Measurements from ENCODE around the gene RMDN2.

Gene RMDN2, protein sequence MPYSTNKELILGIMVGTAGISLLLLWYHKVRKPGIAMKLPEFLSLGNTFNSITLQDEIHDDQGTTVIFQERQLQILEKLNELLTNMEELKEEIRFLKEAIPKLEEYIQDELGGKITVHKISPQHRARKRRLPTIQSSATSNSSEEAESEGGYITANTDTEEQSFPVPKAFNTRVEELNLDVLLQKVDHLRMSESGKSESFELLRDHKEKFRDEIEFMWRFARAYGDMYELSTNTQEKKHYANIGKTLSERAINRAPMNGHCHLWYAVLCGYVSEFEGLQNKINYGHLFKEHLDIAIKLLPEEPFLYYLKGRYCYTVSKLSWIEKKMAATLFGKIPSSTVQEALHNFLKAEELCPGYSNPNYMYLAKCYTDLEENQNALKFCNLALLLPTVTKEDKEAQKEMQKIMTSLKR

DNA sequence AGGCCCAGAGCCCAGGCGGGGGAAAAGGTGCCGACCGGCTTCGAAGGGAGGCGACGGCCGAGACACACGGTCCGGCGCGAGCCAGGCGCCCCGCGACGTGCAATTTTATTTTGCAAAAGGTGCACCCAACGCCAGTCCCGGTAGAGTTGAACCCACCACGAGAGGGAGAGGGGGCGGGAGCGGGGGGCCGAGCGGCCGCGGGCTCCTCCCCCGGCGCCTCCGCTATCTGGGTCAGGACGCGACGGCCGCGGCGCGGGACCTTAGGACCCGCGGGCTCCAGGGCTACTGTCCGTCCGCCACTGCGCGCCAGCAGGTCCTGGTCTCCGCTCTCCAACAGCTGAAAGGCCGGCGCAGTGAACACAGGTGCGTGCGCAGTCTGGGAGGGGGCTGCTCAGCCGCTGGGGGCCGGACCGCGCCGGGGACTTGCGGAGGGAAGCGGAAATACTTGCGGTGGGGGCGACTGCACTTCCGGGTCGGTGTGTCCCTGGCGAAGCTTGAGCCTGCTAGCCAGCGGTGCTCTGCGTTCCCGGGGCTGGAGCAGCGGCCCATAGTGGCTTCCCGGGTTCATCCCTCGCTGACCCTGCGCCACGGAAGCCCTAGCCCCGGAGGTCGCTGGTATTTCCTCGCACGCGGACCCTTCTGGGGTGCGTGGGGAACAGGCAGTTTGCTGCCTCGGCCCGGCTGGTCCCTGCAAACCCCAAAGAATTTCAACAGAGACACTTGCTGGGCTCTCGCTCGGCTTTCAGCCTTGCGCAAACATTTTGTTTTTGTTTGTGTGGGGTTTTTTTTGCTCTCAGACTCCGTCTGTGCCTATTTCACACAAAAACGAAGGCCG, at the start of gene RMDN2:
Gene RMDN2, plus strand, starts transcription at position 225 of the 835 bp plus-strand sequence. CDS start 3,991 bp downstream, outside the sequence.
- peak; percentile 99 for DNase-seq (ENCODE audit: low read depth, low spot score)

DNA sequence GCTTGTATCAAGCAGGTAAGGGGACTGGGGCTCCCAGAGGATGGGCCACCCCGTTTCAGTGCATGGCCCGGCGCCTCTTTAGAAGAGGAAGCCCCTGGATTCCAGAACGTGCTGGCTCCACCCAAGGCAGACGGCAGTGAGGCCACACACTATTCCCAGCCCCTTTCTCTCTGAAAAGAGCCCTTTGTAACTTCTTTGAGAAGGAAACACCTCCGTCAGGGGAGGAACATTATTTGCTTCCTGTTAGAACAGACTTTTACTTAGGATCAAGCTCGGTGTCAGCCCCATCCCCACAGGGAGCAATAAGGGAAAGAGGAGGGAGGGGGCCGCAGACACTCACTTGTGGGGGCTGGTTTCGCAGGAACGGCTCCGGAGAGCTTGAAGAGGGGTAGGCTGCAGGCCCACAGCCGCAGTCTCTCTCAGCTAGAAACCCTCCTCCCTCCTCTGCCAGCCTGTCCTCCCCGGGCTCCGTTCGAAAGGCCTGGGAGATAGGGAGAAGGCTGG, 49.6 kb upstream of the RMDN2 start:
- DNase-seq (ENCODE audit: low read depth, low spot score) = peak; percentile 37

DNA sequence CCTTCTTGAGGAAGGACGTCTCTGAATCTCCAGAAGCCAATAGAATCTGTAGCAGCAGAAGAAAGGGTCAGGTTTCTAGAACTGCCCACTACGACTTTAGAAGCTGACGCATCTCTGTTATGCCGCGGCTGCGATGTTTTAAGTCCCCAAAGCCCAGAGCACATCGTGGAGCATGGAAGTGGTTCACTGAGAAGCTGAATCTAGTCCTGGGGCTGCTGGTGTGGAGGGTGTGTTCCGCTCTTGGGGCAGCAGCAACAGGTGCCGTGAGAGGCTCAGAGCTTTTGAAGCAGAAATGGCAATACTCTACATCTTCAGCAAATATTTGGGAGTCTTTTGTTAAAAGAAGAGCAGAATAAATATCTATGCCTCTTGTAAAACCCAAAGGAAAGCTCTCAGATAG, 48.9 kb upstream of the RMDN2 start:
- no peak for DNase-seq (ENCODE audit: low read depth, low spot score)

DNA sequence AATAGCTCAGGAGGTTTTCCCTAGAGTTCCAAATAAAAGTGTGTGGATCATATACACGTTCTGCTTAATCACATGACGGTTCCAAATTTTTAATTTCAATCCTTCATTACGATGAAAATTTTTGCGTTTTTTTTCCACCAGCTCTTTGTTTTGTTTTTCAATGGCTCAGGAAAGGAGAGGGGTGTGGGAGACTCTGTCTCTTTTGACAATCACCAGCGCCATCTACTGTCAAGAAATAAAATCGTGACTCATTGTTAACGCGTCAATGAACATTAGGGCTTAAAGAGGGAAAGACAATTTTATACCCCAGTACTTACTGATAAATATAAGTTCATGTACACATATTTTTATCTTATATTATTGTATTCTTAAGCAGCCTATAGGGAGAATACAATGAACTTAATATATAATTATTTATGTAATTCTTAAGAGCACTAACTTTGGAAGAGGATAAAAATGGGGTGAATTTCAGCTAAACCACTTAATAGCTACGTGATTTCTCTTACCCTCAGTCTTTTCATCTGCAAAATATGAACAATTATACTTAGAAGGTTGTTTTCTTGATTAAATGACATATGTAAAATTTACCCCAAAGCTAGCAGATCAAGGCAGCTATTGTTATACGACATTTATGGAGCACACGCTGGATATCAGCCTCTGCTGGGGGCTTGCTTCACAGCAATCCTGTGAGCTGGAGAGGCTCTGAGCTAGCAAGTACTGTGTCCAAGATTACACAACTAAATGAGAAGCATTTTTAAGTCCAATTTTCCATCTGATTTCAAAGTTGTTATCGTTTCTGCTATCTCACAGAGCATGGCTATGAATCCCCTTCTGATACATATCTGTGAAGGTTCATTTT, 47.4 kb upstream of the RMDN2 start:
- peak; percentile 45 for DNase-seq (ENCODE audit: low read depth, low spot score)

DNA sequence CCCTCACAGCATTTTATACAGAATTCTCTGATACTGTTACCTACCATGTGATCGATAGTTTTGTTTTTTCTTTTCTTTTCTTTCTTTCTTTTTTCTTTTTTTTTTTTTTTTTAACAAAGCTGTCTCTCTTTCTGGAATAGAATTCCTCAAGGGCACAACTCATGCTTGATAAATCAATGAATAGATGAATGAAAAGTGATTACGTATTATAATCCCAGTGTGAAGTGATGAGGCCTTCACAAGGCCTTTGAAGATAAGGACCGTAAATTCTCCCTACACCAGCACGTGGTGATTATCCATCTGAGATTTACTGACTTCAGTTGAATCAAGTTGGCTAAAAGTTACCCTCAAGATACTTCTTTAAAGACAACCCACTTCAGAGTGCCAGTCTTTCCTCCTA, 46.6 kb upstream of the RMDN2 start:
- no peak for DNase-seq (ENCODE audit: low read depth, low spot score)

DNA sequence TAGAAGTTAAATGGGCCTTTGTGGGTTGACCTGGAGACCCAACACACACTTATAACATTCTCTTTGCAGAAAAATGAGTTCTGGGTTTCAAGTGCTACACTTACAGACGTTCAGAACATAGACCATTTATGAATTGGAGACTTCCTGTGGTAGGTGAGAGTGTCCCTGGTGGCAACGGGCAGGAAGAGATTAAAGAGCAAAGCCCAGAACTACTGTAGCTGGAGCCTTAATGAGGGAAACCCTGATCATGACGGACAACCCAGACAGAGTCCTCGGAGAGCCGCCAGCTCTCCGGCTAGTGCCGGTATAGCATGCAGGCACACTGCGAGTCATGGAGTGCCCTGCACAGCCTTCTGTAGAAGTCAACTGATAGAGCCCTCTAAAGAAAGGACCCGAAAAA, 44.5 kb upstream of the RMDN2 start:
- no peak for DNase-seq (ENCODE audit: low read depth, low spot score)

DNA sequence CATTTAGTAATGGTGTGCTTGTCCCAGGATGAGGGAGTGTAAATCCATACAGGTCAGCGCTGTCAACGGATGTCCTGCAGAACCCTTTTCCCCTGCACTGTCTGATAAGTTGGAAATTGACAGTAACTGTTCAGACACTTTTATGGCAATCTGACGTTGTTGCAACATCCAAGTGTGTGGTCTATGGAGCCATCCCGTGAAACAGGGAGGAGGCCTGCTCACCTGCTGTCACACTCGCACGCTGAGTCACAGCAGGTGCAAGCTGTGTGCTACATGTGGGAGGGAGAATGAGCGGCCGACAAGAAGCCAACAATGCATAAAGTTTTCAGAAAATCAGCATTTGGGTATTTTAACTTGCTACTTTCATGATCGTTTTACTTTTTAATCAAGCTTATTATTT, 43.7 kb upstream of the RMDN2 start:
- no peak for DNase-seq (ENCODE audit: low read depth, low spot score)

DNA sequence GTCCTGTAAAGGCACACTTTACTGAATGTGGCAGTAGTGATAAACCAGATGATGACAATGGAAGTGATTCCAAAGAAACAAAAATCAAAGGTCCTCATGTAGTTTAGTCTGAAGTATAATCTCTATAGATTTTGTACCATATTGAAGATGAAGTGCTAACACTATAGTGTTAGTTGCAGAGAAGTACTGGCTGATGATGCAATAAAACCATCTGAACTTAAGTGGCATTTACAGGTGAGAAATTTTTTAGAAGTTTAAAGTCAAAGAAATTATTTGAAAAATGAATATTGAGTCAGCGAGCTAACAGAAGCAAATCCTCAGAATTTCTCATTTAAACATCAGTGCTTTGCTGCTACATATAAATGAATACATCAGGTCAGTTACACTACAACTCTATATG, 43.1 kb upstream of the RMDN2 start:
- DNase-seq (ENCODE audit: low read depth, low spot score) = no peak

DNA sequence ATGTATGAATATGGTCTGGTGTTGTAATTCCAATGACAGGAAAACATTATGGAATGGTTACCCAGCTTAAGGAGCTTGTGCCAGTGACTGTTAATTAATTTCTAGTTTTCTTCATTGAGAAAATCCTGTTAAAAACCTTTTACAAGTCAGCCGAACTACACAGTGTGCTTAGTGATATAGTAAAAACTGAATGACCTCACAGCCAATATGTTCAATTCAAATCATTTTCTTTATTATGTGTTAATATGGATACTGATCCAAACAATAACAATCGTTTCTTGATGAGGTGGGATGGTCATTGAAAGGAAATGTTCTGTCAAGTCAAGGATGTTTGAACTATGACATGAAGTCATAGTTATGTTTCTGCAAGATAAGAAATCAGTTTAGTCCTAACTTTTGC, 41.6 kb upstream of the RMDN2 start:
- no peak for DNase-seq (ENCODE audit: low read depth, low spot score)

DNA sequence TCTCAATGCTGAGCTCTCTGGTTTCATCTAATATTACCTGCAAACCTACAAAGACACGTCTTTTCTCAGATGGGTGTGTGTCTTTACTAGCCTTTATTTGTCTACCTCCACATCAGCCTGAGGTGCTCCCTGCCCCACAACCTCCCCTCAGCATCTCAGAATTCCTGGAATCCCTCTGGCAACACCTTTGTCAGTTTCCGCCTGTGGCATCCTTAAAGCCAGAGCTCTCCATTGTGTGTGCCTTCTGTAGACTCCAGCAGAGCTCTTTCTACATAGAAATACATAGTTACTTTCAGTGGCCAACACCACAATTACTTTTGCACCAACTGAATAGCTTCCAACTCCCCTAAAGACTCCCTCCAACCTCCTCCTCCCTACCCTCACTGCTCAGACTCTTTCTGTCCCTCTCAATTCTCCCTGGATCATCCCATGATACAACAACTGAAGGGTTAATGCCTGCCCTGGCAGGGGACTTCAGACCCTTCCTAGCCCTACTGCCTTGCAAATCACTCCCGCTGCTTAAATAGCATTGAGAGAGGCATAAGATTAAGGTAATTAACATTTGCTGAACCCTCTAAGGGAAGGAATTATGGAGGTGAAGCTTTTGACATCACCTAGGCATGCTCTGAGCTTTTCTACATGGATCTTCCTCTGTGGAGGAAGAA, 39.6 kb upstream of the RMDN2 start:
- DNase-seq (ENCODE audit: low read depth, low spot score) = no peak

DNA sequence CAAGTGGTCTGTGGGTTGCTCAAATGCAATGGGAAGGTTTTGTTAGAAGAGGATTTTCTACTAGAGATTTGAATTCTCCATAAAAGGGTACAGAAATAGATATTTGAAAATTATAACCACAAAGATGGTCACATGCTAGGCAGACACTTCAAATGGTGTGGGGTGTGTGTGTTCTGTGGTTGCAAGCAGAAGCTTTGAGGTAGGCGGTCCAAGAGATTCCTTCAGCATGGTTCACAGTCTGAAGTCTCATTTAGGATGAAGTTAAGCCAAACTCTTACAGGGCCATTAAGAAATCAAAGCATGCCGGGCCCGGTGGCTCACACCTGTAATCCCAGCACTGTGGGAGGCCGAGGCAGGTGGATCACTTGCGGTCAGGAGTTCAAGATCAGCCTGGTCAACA, 38.3 kb upstream of the RMDN2 start:
- DNase-seq (ENCODE audit: low read depth, low spot score) = no peak

DNA sequence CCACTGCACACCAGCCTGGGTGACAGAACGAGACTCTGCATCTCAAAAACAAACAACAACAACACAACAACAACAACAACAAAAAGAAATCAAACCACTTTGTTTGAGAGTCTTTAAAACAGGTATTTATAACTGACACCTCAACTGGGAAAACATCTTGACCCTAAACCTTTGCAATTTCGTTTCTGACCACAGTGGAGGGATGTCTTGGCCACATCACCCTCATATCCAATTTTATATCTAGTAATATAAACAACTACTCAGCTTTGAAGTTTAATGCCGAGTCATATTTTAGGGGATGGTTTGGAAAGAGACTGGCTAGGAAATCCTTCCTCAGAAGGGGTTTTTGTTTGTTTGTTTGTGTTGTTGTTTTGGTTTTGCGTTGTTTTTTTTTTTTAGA, 37.8 kb upstream of the RMDN2 start:
- no peak for DNase-seq (ENCODE audit: low read depth, low spot score)

DNA sequence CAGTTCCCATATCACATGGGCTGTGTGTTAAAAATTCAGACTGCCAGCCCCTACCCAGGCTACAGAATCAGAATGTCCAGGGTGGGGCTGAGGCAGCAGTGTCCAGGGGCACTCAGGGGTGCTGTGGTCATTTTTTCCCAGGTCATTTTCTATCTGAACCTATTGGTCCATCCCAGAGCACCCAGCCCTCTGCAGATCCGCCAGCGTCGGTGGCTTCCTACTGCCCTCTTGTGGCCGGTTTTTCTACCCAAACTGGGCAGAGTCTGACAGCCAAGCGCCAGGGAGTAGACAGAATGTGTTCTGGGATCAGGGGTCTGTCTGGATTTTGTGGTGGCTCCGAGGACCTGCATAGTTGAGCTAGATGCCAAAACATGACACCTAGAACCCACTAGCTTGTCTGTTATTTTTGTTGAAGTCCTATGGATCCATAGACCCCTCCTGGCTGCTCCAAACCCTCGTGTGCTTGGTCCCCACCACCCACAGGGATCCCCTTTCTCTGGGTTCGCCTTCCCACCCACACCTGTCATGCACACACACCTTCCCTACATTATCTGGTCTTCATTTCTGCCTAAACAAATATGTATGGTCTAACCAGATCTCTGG, 34.1 kb upstream of the RMDN2 start:
- peak; percentile 83 for DNase-seq (ENCODE audit: low read depth, low spot score)

DNA sequence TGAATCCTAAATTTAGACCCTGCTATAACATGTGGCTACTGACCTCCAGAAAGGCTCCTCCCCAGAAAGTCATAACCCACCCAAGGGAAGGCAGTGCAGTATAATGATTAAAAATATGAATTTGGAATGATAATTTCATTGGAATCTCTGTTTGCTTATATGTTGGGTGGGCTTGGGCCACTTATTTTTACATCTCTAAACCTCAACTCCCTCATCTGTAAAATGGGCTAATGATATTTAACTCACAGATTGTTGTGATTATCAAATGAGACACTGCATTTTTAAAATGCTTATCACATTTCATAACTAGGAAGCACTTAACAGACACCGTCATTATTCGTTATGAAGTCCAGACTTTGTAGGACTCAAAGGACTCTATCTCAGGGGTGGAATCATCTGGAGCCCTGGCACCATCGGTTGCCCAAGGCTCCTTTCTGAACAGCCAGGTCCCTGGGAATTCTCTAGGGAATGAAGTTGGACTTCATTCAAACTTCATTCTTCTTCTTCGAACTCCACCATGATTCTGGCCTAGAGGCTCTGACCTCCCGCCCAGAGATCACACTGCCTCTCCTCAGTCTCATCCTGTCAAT, 33.1 kb upstream of the RMDN2 start:
- no peak for DNase-seq (ENCODE audit: low read depth, low spot score)

DNA sequence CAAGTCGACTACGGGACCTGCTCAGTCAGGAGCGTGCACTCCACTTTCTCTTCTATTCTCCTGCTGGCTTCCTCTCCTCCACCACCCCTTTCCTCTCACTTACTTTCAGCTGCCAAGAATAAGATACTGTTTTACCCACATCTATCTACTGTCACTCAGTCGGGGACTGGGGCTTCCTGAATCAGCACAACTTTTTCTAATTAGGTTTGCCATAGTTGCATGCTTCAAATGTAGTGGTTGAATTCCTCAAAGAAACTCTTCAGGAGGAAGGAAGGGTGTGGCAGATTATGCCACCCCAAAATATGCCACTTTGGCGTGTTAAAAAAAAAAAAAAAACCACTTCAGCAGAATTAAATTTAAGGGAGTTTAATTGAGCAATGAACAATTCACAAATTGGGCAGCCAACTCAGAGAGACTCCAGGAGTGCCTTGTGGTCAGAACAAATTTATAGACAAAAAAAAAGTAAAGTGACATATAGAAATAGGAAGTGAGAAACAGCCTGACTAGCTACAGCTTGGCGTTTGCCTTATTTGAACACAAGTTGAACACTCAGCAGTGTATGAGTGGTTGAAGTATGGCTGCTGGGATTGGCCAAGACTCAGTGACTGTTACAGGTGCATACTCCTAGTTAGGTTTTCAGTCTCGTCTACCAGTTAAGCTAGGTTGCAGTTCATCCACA, 32.5 kb upstream of the RMDN2 start:
- no peak for DNase-seq (ENCODE audit: low read depth, low spot score)

DNA sequence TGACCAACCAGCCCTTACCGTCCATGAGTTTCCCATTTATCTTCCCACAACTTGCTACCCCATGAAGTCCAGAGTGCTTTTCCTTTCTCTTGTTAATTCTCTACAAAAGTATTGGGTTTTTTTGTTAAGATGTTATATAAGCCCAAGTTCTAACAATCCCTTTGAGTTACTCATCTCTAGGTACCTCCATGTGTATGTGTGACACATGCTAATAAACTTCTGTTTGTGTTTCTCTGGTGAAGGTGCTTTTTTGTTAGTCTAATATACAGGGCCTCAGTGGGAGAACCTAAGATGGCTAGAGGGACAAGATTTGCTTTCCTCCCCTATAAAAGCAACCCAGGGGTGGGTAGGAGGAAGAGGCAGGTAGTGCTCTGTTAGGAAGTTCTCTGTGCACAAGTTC, 31.8 kb upstream of the RMDN2 start:
- no peak for DNase-seq (ENCODE audit: low read depth, low spot score)

DNA sequence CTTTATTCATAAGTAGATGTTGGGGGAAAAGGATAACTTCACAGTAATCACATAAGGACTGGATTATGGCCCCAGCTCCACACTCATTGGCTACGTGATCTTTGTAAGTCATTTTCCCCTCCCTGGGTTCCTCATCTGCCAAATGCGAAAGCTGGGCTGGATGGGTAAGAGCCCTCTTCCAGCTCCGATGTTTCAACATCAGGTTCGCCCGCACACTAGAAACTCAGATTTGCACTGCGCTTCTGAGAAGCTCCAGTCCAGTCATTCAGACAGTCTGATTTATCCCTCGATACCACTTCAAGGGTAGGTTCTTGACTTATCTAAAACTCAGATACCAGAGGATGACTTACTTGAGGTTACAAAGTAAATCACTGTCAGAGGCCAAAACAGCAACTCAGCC, 31.0 kb upstream of the RMDN2 start:
- DNase-seq (ENCODE audit: low read depth, low spot score) = no peak

DNA sequence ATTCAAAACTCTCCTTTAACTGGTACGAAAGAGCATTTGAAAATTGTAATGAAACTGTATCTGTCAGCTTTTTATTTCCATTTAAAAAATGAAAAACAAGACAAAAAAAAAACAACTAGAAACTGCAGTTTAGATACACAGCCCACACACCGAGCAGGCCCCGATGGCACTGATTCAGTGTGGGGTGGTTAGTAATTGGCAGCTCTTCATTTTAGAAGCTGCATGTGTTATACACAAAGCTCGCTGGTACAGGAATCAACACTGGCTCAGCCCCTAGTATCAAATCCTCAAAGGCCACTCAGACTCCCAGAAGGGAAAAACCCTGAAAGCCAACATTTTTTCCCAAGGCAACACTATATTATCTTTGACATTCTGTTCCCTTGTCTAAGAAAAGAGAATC, 30.5 kb upstream of the RMDN2 start:
- no peak for DNase-seq (ENCODE audit: low read depth, low spot score)

DNA sequence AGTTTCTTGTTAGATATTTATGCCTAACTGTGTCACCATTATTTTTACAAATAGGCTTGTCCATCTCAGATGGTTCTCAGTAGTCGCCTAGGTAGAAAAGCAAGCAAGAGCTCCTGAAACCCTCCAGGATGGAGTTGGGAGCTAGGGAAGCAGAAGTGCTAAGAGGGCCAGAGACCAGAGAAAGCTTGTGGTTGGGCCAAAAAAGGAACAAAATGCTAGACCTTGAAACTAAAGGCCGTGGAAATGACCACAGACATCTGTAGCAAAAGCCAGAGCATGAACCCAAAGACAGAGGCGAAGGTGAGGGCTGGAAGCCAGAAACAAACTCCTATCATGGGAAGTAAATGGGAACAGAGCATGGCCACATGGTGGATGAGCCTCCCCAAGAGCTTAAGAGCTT, 29.9 kb upstream of the RMDN2 start:
- DNase-seq (ENCODE audit: low read depth, low spot score) = no peak

DNA sequence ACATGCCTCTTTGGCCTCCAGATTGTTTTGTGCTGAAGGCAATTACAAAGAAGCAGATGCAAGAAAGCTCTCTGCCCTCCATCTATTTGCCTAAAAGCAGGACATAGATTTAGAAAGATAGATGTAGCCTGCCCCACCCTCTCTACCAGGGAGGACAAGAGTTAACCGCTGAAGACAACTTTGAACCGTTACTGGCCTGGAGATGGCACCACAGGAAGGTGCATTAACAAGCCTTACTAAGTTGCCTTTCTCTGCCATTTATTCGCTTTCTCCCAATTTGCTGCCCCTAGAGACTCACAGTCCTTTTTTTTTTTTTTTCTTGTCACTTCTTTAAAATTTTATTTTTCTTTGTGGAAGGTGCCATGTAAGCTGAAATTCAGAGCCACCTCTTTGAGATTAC, 28.8 kb upstream of the RMDN2 start:
- no peak for DNase-seq (ENCODE audit: low read depth, low spot score)

All from ELF-1 (cell line).